GM20000 (cell line): ENCODE results near the gene GRAP2.
"Not testable (repeated sequence)": the region's sequence is repeated elsewhere in the genome, so short reads cannot be mapped to it uniquely, and the experiment has no call there.

Experiments used
- DNase-seq: peaks from one replicate; pipeline ENCODE4 v3.0.0; 2012; ENCODE audit warnings: low spot score
- TF ChIP-seq, protein P1 (sequence below): IDR thresholded peaks from 2 replicates; pipeline ENCODE4 v1.5.1; 2012; ENCODE audit warnings: mild to moderate bottlenecking, control low read depth; ENCODE audit errors: extremely low read depth, missing control alignments

The GRAP2 gene

DNA sequence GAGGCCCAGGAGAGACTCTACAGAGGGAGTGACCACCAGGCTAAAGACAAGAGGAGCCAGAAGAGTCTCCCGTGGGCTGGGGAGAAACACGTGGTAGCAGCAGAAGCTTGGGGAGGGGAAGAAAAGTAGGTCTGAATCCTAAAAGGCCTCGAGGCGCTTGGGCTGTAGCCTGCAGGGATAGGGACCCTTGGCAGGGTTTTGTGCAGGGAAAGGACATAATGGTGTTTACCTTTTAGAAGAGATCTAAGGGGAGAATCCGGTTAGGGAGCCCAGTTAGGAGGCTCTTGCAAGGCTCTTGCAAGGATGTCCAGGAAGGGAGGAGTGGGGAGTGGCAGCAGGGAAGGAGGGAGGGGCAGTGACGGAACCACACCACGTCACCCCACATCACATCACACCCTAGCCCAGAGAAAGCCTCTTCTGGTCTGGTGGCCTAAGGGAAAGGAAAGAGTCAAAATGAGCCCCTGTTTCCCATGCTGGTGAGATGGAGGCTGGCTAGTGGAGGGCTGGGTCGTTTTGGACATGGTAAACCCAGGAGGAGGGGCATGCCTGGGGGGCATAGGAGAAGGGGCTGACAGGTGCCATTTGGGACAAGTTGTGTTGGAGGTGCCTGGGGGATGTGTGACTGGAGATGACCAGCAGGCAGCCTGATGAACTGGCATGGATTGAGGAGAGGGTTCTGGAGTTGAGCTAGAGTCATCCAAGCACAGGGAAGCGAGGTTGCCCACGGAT is 87.7 kb downstream of the GRAP2 start:
- TF ChIP-seq, protein P1, sequence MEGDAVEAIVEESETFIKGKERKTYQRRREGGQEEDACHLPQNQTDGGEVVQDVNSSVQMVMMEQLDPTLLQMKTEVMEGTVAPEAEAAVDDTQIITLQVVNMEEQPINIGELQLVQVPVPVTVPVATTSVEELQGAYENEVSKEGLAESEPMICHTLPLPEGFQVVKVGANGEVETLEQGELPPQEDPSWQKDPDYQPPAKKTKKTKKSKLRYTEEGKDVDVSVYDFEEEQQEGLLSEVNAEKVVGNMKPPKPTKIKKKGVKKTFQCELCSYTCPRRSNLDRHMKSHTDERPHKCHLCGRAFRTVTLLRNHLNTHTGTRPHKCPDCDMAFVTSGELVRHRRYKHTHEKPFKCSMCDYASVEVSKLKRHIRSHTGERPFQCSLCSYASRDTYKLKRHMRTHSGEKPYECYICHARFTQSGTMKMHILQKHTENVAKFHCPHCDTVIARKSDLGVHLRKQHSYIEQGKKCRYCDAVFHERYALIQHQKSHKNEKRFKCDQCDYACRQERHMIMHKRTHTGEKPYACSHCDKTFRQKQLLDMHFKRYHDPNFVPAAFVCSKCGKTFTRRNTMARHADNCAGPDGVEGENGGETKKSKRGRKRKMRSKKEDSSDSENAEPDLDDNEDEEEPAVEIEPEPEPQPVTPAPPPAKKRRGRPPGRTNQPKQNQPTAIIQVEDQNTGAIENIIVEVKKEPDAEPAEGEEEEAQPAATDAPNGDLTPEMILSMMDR, result no peak
- DNase-seq, result no peak

DNA sequence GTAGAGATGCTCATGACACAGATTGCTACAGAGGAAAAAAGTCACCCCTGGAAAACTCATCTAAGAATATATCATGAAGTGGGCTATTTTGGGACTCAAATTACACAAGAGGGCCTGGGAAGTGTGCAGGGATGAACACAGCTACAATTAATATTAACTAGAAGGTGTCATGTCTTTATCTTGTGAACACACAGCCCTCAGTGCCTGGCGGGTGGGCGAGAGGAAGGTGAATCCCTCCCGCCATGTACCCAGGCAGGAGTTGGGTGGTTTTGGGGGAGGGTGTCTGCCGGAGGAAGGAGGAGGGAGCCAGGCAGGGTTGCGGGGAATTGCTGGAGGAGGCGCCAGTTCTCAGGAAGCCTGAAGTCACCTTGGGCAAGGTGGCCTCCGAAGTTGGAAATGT is 88.7 kb downstream of the GRAP2 start:
- TF ChIP-seq, protein P1, result no peak
- no peak for DNase-seq

DNA sequence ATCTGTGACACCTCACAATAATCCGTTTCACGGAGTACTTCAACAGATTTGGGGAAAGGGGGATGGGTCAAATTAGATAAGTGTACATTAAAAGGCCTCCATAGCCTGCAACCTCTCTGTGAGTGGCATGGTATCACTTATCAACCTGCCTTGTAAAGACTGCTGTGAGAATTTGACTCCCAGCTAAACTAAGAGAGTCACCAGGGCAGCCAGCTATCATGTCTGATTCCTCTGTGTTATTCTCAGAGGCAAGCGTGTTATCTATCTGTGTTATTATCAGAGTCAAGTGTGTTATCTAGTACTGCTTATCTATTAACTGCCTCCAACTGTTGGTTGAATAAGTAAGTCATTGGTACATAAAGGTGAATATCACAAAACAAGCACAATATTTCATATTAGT is 89.8 kb downstream of the GRAP2 start:
- no peak for DNase-seq
- TF ChIP-seq, protein P1, result no peak

DNA sequence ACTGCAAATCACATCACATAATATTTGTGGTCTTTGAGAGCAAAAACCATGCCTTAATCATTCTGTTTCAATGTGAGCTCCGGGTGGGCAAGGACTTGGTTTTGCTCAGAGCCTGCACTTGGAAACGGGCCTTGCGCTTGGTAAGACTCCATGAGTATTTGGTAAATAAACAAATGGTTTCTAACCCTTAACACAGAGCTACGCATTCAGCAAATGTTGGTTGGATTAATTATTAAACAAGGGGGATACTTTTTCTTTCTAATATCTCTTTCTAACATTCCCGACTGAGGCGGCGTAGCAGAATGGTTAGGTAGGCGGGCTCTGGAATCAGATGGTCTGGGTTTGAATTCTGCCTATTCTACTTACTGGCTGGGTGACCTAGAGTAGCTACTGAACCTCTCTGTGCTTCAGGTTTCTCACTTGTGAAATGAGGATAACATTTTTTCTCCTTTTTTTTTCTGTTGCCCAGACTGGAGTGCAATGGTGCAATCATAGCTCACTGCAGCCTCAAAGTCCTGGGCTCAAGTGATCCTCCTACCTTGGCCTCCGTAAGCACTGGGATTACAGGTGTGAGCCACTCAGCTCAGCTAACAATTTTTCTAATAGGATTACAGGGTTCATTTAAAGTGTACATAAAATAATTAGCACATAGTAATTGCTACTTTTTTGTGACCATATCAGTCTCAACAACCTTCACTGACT is 90.4 kb downstream of the GRAP2 start:
- DNase-seq, result no peak
- TF ChIP-seq, protein P1, result no peak

DNA sequence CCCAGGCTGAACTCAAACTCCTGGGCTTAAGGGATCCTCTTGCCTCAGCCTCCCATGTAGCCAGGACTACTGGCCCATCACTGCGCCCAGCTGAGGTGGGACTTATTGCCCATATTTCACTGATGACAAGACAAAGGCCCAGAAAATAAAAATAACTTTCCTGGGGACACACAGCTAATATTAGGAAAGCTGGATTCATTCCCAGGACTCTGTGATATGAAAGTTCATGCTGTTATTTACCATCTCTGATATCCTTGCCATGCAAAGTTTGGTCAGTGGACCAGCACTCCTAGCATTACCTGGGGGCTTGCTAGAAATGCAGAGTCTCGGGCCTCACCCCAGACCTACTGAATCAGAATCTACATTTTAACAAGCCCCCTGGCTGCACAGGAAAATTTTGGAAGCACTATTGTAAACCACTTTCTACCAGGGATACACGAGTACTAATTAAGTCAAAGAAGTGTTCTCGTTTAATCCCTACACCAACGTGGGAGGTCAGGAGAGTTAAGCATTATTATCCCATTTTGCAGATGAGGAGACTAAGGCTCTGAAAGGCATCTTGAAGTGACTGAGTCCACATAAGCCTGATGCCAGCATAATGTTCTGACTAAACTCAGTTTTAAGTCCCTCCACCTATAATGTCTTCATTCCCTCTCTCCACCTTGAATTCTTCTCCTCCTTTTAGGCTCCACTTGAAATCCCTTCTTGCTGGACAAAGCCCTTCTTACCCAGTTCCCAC is 91.4 kb downstream of the GRAP2 start:
- no peak for DNase-seq
- TF ChIP-seq, protein P1, result no peak

DNA sequence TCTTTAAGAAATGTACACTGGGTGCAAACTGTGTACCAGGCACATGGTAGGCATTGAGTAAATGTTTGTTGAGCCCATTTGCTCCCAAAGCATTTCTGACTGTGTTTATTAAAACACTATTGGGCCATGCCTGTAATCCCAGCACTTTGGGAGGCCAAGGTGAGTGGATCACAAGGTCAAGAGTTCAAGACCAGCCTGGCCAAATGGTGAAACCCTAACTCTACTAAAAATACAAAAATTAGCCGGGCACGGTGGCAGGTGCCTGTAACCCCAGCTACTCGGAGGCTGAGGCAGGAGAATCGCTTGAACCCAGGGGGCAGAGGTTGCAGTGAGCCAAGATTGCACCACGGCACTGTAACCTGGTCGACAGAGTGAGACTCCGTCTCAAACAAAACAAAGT is 92.0 kb downstream of the GRAP2 start:
- not testable (repeated sequence) for DNase-seq

DNA sequence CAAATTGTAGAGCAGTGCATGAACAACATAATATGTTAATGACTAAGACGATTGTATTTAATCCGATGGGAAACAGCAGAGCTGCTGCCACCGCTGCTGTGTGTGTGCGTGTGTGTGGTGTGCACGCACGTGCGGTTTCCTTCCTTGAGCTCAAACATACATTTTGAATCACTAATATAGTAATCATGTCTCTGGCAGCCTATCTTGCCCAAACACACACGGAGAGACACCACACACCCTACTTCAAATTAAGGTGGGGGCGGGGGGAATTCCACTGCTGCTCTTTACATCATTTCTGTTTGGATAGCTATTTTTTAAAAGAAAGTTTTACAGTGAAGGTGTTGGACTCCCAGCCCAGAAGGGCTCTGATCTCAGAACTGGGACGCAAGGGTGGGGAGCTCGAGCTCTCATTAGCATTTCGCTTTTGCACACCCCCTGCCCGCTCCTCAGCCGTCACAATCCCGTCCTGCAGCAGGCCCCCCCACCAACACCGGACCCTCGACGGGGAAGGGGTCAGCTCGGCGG is 93.2 kb downstream of the GRAP2 start:
- TF ChIP-seq, protein P1, result no peak

More for the DNA sequence above, 93.2 kb downstream of the GRAP2 start:
- DNase-seq, result no peak
